ENCODE results near the gene RTP1. TPM values are rescaled to one million over a fixed set of nuclear protein-coding genes. Genes with fewer than 3 reads are reported as not detected.

RTP1 gene
- total RNA-seq, 1 experiment from 2014 or later = not detected

GRCh38 chr3:187183903-187184302 lies 13.4 kb upstream of the RTP1 start:
- TF ChIP-seq RAD21 (IDR thresholded peaks at IDR 0.05; ENCODE audit: low read depth) (no peak), EGR1 (IDR thresholded peaks at IDR 0.05; ENCODE audit: low read depth) (no peak), SIN3A (IDR thresholded peaks at IDR 0.05; ENCODE audit: low read depth) (no peak), MAX (IDR thresholded peaks at IDR 0.05) (no peak), FOSL1 (IDR thresholded peaks at IDR 0.05; ENCODE audit: low read depth) (no peak), JUND (IDR thresholded peaks at IDR 0.05) (no peak), EZH2 (IDR thresholded peaks at IDR 0.05) (no peak), ATF3 (IDR thresholded peaks at IDR 0.05) (no peak), SP1 (IDR thresholded peaks at IDR 0.05; ENCODE audit: low read depth) (no peak), ZFX (IDR thresholded peaks at IDR 0.05) (no peak), CEBPB (IDR thresholded peaks at IDR 0.05; ENCODE audit: low read depth) (no peak)
- TF ChIP-seq, protein P1, sequence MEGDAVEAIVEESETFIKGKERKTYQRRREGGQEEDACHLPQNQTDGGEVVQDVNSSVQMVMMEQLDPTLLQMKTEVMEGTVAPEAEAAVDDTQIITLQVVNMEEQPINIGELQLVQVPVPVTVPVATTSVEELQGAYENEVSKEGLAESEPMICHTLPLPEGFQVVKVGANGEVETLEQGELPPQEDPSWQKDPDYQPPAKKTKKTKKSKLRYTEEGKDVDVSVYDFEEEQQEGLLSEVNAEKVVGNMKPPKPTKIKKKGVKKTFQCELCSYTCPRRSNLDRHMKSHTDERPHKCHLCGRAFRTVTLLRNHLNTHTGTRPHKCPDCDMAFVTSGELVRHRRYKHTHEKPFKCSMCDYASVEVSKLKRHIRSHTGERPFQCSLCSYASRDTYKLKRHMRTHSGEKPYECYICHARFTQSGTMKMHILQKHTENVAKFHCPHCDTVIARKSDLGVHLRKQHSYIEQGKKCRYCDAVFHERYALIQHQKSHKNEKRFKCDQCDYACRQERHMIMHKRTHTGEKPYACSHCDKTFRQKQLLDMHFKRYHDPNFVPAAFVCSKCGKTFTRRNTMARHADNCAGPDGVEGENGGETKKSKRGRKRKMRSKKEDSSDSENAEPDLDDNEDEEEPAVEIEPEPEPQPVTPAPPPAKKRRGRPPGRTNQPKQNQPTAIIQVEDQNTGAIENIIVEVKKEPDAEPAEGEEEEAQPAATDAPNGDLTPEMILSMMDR (IDR thresholded peaks at IDR 0.05 in 2 of 3, conservative IDR thresholded peaks at IDR 0.05 in 1 of 3; ENCODE audit: borderline replicate concordance in 1 of 3, insufficient read depth in 1 of 3, low read depth in 2 of 3, low read length in 2 of 3) = no peak
- H3K27ac ChIP-seq (ENCODE audit: low read depth, low read length) = no peak overlapping the region
- no peaks in the 10 kb centered on the region for H3K27me3 ChIP-seq (ENCODE audit: insufficient read depth, low read length)
- no peak overlapping the region for H2AFZ ChIP-seq (ENCODE audit: low read depth, low read length, poor library complexity, severe bottlenecking)
- H3K9ac ChIP-seq (ENCODE audit: low read length) = no peak overlapping the region
- H3K79me2 ChIP-seq (ENCODE audit: insufficient read depth, low read length) = no peaks in the 10 kb centered on the region
- no peaks in the 10 kb centered on the region for H4K20me1 ChIP-seq (ENCODE audit: insufficient read depth)
- H3K4me1 ChIP-seq (ENCODE audit: control insufficient read depth in 1 of 2, insufficient read depth in 2 of 2, low read length in 2 of 2) = peaks cover 7 to 21% of the 10 kb centered on the region in 2 experiments; a peak in 3 of 4 replicates
- ChIA-PET RAD21 (ENCODE audit: low non-redundant PET in 1 of 2, low total read pairs in 2 of 2, uncharacterized antibody in 2 of 2, unreplicated experiment in 2 of 2) (no interaction called here), CTCF (no interaction called here), POLR2A (no interaction called here)
- H3K9me3 ChIP-seq (ENCODE audit: control insufficient read depth in 1 of 2, insufficient read depth in 1 of 2, low read depth in 1 of 2, low read length in 2 of 2) = no peaks in the 10 kb centered on the region
- no peak overlapping the region for H3K4me3 ChIP-seq (replicated peaks in 1 of 2; ENCODE audit: low read depth in 1 of 2, low read length in 2 of 2)
- ATAC-seq (no peak), DNase-seq (ENCODE audit: low read depth, low spot score) (no peak)
- H3K9me2 ChIP-seq (ENCODE audit: insufficient read depth) = no peaks in the 10 kb centered on the region
- H3K4me2 ChIP-seq (ENCODE audit: low read length) = no peak overlapping the region
- intact Hi-C loops (cut with micrococcal nuclease) = no loop called here
- BruUV-seq (replicated peaks) = no TSS peak
- H3K36me3 ChIP-seq (ENCODE audit: control insufficient read depth in 1 of 2, insufficient read depth in 2 of 2, low read length in 2 of 2) = no peaks in the 10 kb centered on the region
